Dermis blood vessel endothelial cell (primary cell): ENCODE measurements around the gene COMT. TPM values are rescaled to one million over a fixed set of nuclear protein-coding genes. Genes with fewer than 3 reads are reported as not detected.

Experiments
- DNase-seq: peaks from one replicate; pipeline ENCODE4 v3.0.0; 2010
- total RNA-seq: library from RNA; depleted of rRNA; stranded (reverse); fragments of >200 nt; gene quantifications from 2 replicates; pipeline ENCODE4 v1.2.3, GENCODE V29; 2014

Gene COMT
- total RNA-seq, 1 donor from 2014 or later, result 616 TPM

- DNase-seq, result peak; percentile 86
Measured at GRCh38 chr22:20013382-20013871, 71.9 kb downstream of the COMT start.

- DNase-seq, result no peak
Measured at GRCh38 chr22:20014526-20015186, 73.1 kb downstream of the COMT start.

GRCh38 chr22:20015187-20015625 lies 73.6 kb downstream of the COMT start:
- DNase-seq, result no peak

DNA sequence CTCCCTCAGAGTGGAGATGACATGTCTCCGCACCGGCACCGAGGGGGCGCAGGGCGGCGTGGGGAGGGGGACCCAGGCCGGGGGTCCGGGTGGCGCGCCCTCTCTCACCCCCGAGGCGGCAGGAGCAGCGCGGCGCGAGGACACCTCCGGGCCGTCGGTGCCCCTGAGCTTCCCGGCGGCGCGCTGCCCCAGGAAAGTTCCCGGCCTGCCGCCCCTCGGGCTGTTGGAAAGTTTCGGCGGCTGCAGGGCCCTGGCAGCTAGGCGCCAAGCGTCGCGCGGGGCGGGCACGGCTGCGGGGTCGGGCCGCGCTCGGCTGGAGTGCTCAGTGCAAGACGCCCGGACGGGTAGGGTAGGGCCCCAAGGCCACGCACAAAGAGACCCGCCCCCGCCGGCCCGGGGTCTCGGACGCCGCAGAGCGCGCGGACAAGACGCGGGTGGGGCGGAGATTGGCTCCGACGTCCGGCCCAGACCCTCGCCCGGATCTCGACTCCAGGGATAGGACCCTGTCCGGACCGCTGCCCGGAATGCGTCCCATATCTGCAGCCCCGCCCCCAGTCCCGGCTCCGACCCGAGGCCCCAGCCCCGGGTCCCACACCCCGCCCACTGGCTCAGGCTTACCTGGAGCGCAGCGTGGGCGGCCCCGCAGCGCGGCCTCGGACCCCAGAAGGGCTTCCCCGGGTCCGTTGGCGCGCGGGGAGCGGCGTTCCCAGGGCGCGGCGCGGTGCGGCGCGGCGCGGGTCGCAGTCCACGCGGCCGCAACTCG lies 74.6 kb downstream of the COMT start:
- peak; percentile 54 for DNase-seq

GRCh38 chr22:20016734-20017621 lies 75.4 kb downstream of the COMT start, which contains the start of gene ARVCF:
Gene ARVCF, minus strand, starts transcription at chr22:20016823. Its CDS starts 26,029 bp downstream, at chr22:19990794.
- DNase-seq, result peak; percentile 94

GRCh38 chr22:20017622-20017958 lies 76.0 kb downstream of the COMT start:
- DNase-seq, result no peak

- no peak for DNase-seq
Measured at GRCh38 chr22:20018001-20018400, 76.4 kb downstream of the COMT start.

Other genes starting within 250 kb of the COMT start
- 25.3 and 29.3 TPM in 2 replicates for gene SEPTIN5, start 227.3 kb upstream of the COMT start, total RNA-seq
- gene GP1BB, start 218.2 kb upstream of the COMT start, total RNA-seq, result 5.3 and 5.4 TPM in 2 replicates
- gene TBX1, start 181.0 kb upstream of the COMT start, total RNA-seq, result 69.6 and 73.2 TPM in 2 replicates
- gene GNB1L, start 86.9 kb upstream of the COMT start, total RNA-seq, result 7.3 and 12.4 TPM in 2 replicates
- gene RTL10, start 86.9 kb upstream of the COMT start, total RNA-seq, result 28.1 and 30.7 TPM in 2 replicates
- gene TXNRD2, start within 50 bp of the COMT start, total RNA-seq, result 81.9 and 129 TPM in 2 replicates
- 123 and 288 TPM in 2 replicates for gene ARVCF, start 75.1 kb downstream of the COMT start, total RNA-seq
- gene TANGO2, start 79.3 kb downstream of the COMT start, total RNA-seq, result 86.0 and 93.6 TPM in 2 replicates
- gene DGCR8, start 138.5 kb downstream of the COMT start, total RNA-seq, result 30.2 and 30.3 TPM in 2 replicates
- 239 and 338 TPM in 2 replicates for gene RANBP1, start 174.3 kb downstream of the COMT start, total RNA-seq
- gene TRMT2A, start 175.5 kb downstream of the COMT start, total RNA-seq, result 39.9 and 48.8 TPM in 2 replicates
- gene ZDHHC8, start 190.0 kb downstream of the COMT start, total RNA-seq, result 9.0 and 20.4 TPM in 2 replicates
- gene CCDC188, start 209.3 kb downstream of the COMT start, total RNA-seq, result 9.4 and 11.1 TPM in 2 replicates